ENCODE measurements around the gene KRT4. TPM values are rescaled to one million over a fixed set of nuclear protein-coding genes. Genes with fewer than 3 reads are reported as not detected.

KRT4 gene
- total and polyA plus RNA-seq, 10 donors, result 0.37 to 3.4 (median 0.97) TPM; not detected in 6

GRCh38 chr12:52768479-52769200 is 45.3 kb downstream of the KRT4 start:
- Histone ChIP-seq H3K27me3 (replicated peaks in 1 of 7) (no peaks in the 10 kb centered on the region), H3K9me3 (no peaks in the 10 kb centered on the region), H3K4me3 (no peak overlapping the region), H3K36me3 (no peaks in the 10 kb centered on the region), H3K4me1 (no peaks in the 10 kb centered on the region), H3K27ac (no peak overlapping the region)
- TF ChIP-seq POLR2AphosphoS5 (IDR thresholded peaks at IDR 0.05) (no peak), POLR2A (IDR thresholded peaks at IDR 0.05) (no peak)
- TF ChIP-seq, protein P1, sequence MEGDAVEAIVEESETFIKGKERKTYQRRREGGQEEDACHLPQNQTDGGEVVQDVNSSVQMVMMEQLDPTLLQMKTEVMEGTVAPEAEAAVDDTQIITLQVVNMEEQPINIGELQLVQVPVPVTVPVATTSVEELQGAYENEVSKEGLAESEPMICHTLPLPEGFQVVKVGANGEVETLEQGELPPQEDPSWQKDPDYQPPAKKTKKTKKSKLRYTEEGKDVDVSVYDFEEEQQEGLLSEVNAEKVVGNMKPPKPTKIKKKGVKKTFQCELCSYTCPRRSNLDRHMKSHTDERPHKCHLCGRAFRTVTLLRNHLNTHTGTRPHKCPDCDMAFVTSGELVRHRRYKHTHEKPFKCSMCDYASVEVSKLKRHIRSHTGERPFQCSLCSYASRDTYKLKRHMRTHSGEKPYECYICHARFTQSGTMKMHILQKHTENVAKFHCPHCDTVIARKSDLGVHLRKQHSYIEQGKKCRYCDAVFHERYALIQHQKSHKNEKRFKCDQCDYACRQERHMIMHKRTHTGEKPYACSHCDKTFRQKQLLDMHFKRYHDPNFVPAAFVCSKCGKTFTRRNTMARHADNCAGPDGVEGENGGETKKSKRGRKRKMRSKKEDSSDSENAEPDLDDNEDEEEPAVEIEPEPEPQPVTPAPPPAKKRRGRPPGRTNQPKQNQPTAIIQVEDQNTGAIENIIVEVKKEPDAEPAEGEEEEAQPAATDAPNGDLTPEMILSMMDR (IDR thresholded peaks at IDR 0.05 in 8 of 11, conservative IDR thresholded peaks at IDR 0.05 in 3 of 11), result no peak
- no peak for DNase-seq
- intact Hi-C loops (cut with DNase I; ENCODE audit: low total_unique reads), result no loop called here
- 81 to 89% (median 84%) methylated on average over 10 of the region's 10 CpGs for WGBS, 5 donors

GRCh38 chr12:52767427-52767826 is 46.5 kb downstream of the KRT4 start:
- Histone ChIP-seq H3K27ac (no peak overlapping the region), H3K27me3 (replicated peaks in 1 of 7) (no peaks in the 10 kb centered on the region), H3K4me1 (no peaks in the 10 kb centered on the region), H3K4me3 (no peak overlapping the region), H3K9me3 (peaks cover 0 to 8% (median 1%) of the 10 kb centered on the region in 8 donors), H3K36me3 (no peaks in the 10 kb centered on the region)
- TF ChIP-seq, protein P1 (IDR thresholded peaks at IDR 0.05 in 8 of 11, conservative IDR thresholded peaks at IDR 0.05 in 3 of 11), result no peak
- no peak for TF ChIP-seq POLR2A (IDR thresholded peaks at IDR 0.05)
- no peak for TF ChIP-seq POLR2AphosphoS5 (IDR thresholded peaks at IDR 0.05)
- 32 to 47% (median 42%) methylated on average over 3 of the region's 3 CpGs for WGBS, 5 donors
- DNase-seq, result no peak
- intact Hi-C loops (cut with DNase I; ENCODE audit: low total_unique reads), result no loop called here

DNA sequence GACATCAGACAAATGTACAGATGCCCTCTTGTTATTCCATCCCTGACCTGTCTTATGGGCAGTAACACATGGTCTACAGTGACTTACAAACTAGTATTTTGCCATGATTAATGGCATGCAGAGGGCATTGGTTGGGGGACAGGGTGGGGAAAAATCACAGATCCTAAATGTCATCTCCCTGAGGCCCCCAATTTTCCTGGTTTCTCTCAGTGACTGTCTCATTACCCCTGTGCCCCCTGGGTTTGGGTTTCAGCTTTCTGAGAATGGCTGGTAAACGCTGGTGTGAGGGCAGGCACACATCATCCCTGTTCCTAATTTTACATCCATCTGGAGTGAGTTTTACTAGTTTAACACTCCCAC is 46.9 kb downstream of the KRT4 start:
- H3K27me3 ChIP-seq (replicated peaks in 1 of 7), result no peaks in the 10 kb centered on the region
- peaks cover 0 to 12% (median 6%) of the 10 kb centered on the region in 8 donors for H3K9me3 ChIP-seq
- TF ChIP-seq POLR2A (IDR thresholded peaks at IDR 0.05), result no peak
- TF ChIP-seq POLR2AphosphoS5 (IDR thresholded peaks at IDR 0.05), result no peak
- TF ChIP-seq, protein P1 (IDR thresholded peaks at IDR 0.05 in 8 of 11, conservative IDR thresholded peaks at IDR 0.05 in 3 of 11), result no peak
- H3K4me3 ChIP-seq, result no peak overlapping the region
- no peak for DNase-seq
- WGBS, 5 donors, result 67 to 89% (median 78%) methylated on average over 1 of the region's 1 CpG
- intact Hi-C loops (cut with DNase I; ENCODE audit: low total_unique reads), result no loop called here
- H3K4me1 ChIP-seq, result no peaks in the 10 kb centered on the region
- H3K27ac ChIP-seq, result no peak overlapping the region
- H3K36me3 ChIP-seq, result no peaks in the 10 kb centered on the region

DNA sequence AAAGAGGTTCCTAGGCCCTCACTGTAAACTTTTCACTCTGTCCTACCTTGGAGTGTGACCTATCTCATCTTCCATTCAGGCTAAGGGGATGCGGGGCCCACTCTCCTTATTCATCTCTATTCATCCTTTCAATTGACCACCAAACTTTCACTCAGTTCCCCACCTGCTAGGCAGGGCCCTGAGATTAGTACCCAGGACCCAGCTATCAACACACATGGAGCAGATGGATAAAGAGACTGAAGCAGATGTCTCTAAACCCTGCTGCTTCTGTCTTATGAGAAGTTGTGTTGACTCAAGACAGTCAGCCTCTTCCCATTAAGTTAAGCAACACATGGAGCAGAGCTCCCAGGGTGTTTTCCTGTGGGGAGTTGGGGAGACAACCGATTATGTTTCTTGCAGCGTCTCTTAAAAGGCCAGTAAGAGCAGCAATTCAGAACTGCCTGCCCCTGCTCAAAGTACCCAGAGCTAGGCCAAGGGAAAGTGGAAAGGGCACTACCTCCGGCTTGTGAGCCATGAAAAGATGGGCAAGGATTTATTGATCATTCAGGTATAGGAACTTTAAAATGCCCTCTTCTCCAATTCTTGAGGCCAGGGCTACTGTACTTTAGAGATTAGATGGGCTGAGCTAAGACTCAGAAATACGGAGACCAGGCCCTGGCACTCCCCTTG is 47.4 kb downstream of the KRT4 start:
- DNase-seq, result no peak
- no peak for TF ChIP-seq POLR2A (IDR thresholded peaks at IDR 0.05)
- TF ChIP-seq, protein P1 (IDR thresholded peaks at IDR 0.05 in 8 of 11, conservative IDR thresholded peaks at IDR 0.05 in 3 of 11), result no peak
- TF ChIP-seq POLR2AphosphoS5 (IDR thresholded peaks at IDR 0.05), result no peak
- intact Hi-C loops (cut with DNase I; ENCODE audit: low total_unique reads), result no loop called here
- Histone ChIP-seq H3K27ac (no peak overlapping the region), H3K9me3 (peaks cover 0 to 17% (median 11%) of the 10 kb centered on the region in 8 donors), H3K4me3 (no peak overlapping the region), H3K27me3 (replicated peaks in 1 of 7) (no peaks in the 10 kb centered on the region), H3K36me3 (no peaks in the 10 kb centered on the region), H3K4me1 (no peaks in the 10 kb centered on the region)
- WGBS, 5 donors, result 82 to 92% (median 86%) methylated on average over 5 of the region's 5 CpGs
